ENCODE data around the gene C12orf76. TPM values are rescaled to one million over a fixed set of nuclear protein-coding genes. Genes with fewer than 3 reads are reported as not detected.

Gene C12orf76
- total RNA-seq (2021) (29.2 and 29.4 TPM in 2 replicates), Bru-seq, nascent RNA (percentile 51 among the genes with signal in this experiment), BruChase-seq, experiment 1, labeled RNA remaining after a 2-hour chase (percentile 58 among the genes with signal in this experiment), BruChase-seq, experiment 2, labeled RNA remaining after a 6-hour chase (percentile 45 among the genes with signal in this experiment)
- long read RNA-seq, transcript C12orf76-203 (2 exons, 1,755 nt), result major isoform, 23 of 55 reads
- long read RNA-seq, partial matches to known transcripts, result 28 of 55 reads
- long read RNA-seq, other reads (novel, unspliced or antisense), result 3 of 55 reads

DNA sequence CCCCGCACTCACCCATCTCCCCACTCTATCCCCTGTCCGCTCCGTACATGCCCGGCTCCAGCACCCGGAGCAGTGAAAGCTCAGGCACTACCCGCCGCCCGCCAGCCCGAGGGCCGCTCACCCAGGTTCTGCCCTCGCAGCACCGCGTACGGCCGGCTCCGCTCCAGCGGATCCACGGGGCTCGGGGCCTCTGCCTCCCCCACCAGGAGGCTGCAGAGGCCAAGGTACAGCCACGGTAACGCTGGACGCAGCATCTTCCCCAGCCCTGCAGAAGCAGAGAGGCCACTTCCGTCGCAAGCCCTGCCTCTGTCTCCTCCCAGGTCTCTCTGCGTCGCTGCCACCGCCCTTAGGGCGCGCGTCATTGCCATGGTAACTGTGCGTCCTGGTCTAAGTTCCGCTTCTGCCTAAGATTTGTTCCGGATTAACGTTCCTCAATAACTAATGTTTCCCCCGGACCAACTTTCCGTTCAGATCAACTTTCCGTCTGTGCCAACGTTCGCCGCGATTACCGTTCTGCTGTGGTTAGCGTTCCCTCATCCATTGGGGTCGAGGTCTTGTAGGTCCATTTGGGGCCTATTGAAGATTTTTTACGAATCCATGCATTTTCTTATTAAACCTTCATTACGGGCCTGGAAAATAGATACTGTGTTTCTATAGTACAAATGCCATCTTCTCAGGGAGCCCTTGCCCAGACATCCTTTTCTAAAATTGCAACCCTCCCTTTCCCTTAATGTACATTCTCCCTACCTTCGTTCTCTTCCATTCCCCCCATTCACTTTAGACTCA, at the start of gene C12orf76:
Gene C12orf76, minus strand, starts transcription at position 281 of the 786 bp plus-strand sequence. Its CDS starts 27 bp downstream, at position 254.
- no peaks in the 10 kb centered on the region for H3K9me2 ChIP-seq (ENCODE audit: insufficient read depth)
- H3K27ac ChIP-seq, result no peak within 1 kb of the TSS
- H3K4me2 ChIP-seq, result peak within 1 kb of the TSS; percentile 98
- H2AFZ ChIP-seq, result peak within 1 kb of the TSS; percentile 91
- BruUV-seq (replicated peaks), result TSS peak; percentile 91
- H4K20me1 ChIP-seq (ENCODE audit: insufficient read depth), result no peaks in the 10 kb centered on the region; the same call in 1 of the 2 replicates
- CTCF ChIA-PET, result no interaction called here
- no peaks in the 10 kb centered on the region for H3K36me3 ChIP-seq (ENCODE audit: low read depth)
- no peaks in the 10 kb centered on the region for H3K9me3 ChIP-seq (ENCODE audit: insufficient read depth, low read depth)
- H3K79me2 ChIP-seq (ENCODE audit: low read depth), result peaks cover 27% of the 10 kb centered on the region
- POLR2A ChIA-PET (ENCODE audit: unreplicated experiment), result no interaction called here
- H3F3A ChIP-seq (ENCODE audit: insufficient read depth, low read depth), result peaks cover 6% of the 10 kb centered on the region
- intact Hi-C loops (cut with micrococcal nuclease; ENCODE audit: unreplicated experiment), result no loop called here
- peak within 1 kb of the TSS; percentile 86 for H3K4me3 ChIP-seq
- H3K27me3 ChIP-seq (ENCODE audit: insufficient read depth, low read depth), result no peaks in the 10 kb centered on the region
- peak; percentile 90 to 91 for DNase-seq
- TF ChIP-seq EZH2 (IDR thresholded peaks at IDR 0.05; ENCODE audit: low read depth), result no peak
- no peak for TF ChIP-seq CTCF (conservative IDR thresholded peaks at IDR 0.05)
- peaks cover 15% of the 10 kb centered on the region for H3K4me1 ChIP-seq (replicated peaks; ENCODE audit: insufficient read depth)

- Histone ChIP-seq H3K79me2 (ENCODE audit: low read depth) (no peaks in the 10 kb centered on the region), H3K27me3 (ENCODE audit: insufficient read depth, low read depth) (no peaks in the 10 kb centered on the region; the same call in 1 of the 2 replicates), H3K36me3 (ENCODE audit: low read depth) (no peaks in the 10 kb centered on the region), H3K4me1 (replicated peaks; ENCODE audit: insufficient read depth) (no peaks in the 10 kb centered on the region), H3K9me3 (ENCODE audit: insufficient read depth, low read depth) (no peaks in the 10 kb centered on the region), H3K4me3 (no peak overlapping the region), H3F3A (ENCODE audit: insufficient read depth, low read depth) (no peaks in the 10 kb centered on the region), H3K9me2 (ENCODE audit: insufficient read depth) (no peaks in the 10 kb centered on the region), H4K20me1 (ENCODE audit: insufficient read depth) (no peaks in the 10 kb centered on the region), H2AFZ (no peak overlapping the region), H3K27ac (no peak overlapping the region), H3K4me2 (no peak overlapping the region)
- TF ChIP-seq CTCF (conservative IDR thresholded peaks at IDR 0.05) (no peak), EZH2 (IDR thresholded peaks at IDR 0.05; ENCODE audit: low read depth) (no peak)
- intact Hi-C loops (cut with micrococcal nuclease; ENCODE audit: unreplicated experiment), result no loop called here
- ChIA-PET POLR2A (ENCODE audit: unreplicated experiment) (interaction anchor here (0.6 kb wide), 1 partner anchor 48 kb away, joined by 4 read pairs; no protein-coding TSS in a partner anchor), CTCF (no interaction called here)
- no TSS peak for BruUV-seq (replicated peaks)
- DNase-seq, result no peak
Observed at GRCh38 chr12:110093631-110094311, 45.4 kb upstream of the C12orf76 start.

DNA sequence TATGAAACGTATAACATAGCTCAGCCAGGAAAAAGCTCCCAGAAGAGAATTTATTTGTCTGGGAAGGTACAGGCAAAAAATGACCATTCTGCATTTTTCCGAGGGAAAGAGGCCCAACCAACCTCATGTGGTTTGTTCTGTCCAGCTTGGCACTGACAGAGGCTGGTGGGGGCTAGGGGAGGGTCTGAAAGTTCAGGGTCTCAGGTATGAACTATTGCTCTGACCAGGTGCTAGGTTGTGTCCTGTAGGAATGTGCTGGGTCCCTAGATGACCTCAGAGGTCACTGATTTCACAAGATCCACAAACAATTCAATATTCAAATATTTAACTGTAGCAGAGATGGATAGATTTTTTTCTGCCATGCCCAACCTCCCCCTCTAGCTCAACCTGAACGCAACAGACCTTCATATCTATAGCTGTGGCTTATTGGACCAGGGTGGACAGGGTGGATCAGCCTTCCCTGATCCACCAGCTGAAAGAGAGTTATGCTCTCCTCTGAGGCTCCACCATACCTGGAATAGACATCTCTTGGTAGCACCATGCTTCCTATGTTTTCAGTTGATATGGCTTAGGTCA, 42.9 kb upstream of the C12orf76 start:
- no peaks in the 10 kb centered on the region for H3K9me2 ChIP-seq (ENCODE audit: insufficient read depth)
- no peaks in the 10 kb centered on the region; the same call in 1 of the 2 replicates for H3K27me3 ChIP-seq (ENCODE audit: insufficient read depth, low read depth)
- no peaks in the 10 kb centered on the region for H3K36me3 ChIP-seq (ENCODE audit: low read depth)
- DNase-seq, result no peak
- ChIA-PET CTCF (no interaction called here), POLR2A (ENCODE audit: unreplicated experiment) (interaction anchor here (0.7 kb wide), 1 partner anchor 352 kb away, joined by 4 read pairs; no protein-coding TSS in a partner anchor)
- H3K79me2 ChIP-seq (ENCODE audit: low read depth), result no peaks in the 10 kb centered on the region
- TF ChIP-seq EZH2 (IDR thresholded peaks at IDR 0.05; ENCODE audit: low read depth) (no peak), CTCF (conservative IDR thresholded peaks at IDR 0.05) (no peak)
- no TSS peak for BruUV-seq (replicated peaks)
- intact Hi-C loops (cut with micrococcal nuclease; ENCODE audit: unreplicated experiment), result no loop called here
- H2AFZ ChIP-seq, result no peak overlapping the region
- H3K9me3 ChIP-seq (ENCODE audit: insufficient read depth, low read depth), result no peaks in the 10 kb centered on the region
- H3K4me2 ChIP-seq, result no peak overlapping the region
- no peaks in the 10 kb centered on the region for H3F3A ChIP-seq (ENCODE audit: insufficient read depth, low read depth)
- H3K4me3 ChIP-seq, result no peak overlapping the region
- H3K4me1 ChIP-seq (replicated peaks; ENCODE audit: insufficient read depth), result no peaks in the 10 kb centered on the region
- no peaks in the 10 kb centered on the region for H4K20me1 ChIP-seq (ENCODE audit: insufficient read depth)
- H3K27ac ChIP-seq, result no peak overlapping the region
